HG02623 (cell line): ENCODE results near the gene CCDC60.

Experiments used
- ATAC-seq: cut with Tn5 transposase; IDR thresholded peaks from one replicate; pipeline ENCODE4 v1.9.1; 2021; ENCODE audit warnings: moderate library complexity; ENCODE audit not compliant: unreplicated experiment

Gene CCDC60

GRCh38 chr12:119334430-119335170 is at the start of gene CCDC60:
Gene CCDC60, plus strand, starts transcription at chr12:119334729. Its CDS starts 448 bp downstream, at chr12:119335177.
- ATAC-seq = no peak

- no peak for ATAC-seq
Measured at GRCh38 chr12:119288576-119288975, 46.0 kb upstream of the CCDC60 start.

- no peak for ATAC-seq
Measured at GRCh38 chr12:119292893-119293630, 41.5 kb upstream of the CCDC60 start.

GRCh38 chr12:119294211-119294610 is 40.3 kb upstream of the CCDC60 start:
- ATAC-seq = no peak

- no peak for ATAC-seq
Measured at GRCh38 chr12:119296535-119296934, 38.0 kb upstream of the CCDC60 start.

GRCh38 chr12:119299130-119299529 is 35.4 kb upstream of the CCDC60 start:
- ATAC-seq = no peak

- ATAC-seq = no peak
Measured at GRCh38 chr12:119301379-119301778, 33.1 kb upstream of the CCDC60 start.

GRCh38 chr12:119302451-119303080 is 32.0 kb upstream of the CCDC60 start:
- no peak for ATAC-seq

- no peak for ATAC-seq
Measured at GRCh38 chr12:119306593-119306992, 27.9 kb upstream of the CCDC60 start.

- ATAC-seq = no peak
Measured at GRCh38 chr12:119307747-119308146, 26.8 kb upstream of the CCDC60 start.

- no peak for ATAC-seq
Measured at GRCh38 chr12:119308708-119309456, 25.6 kb upstream of the CCDC60 start.

GRCh38 chr12:119311878-119312277 is 22.7 kb upstream of the CCDC60 start:
- no peak for ATAC-seq

GRCh38 chr12:119312904-119313303 is 21.6 kb upstream of the CCDC60 start:
- ATAC-seq = no peak

- no peak for ATAC-seq
Measured at GRCh38 chr12:119314290-119314689, 20.2 kb upstream of the CCDC60 start.

GRCh38 chr12:119319638-119320037 is 14.9 kb upstream of the CCDC60 start:
- ATAC-seq = no peak

GRCh38 chr12:119320678-119321077 is 13.9 kb upstream of the CCDC60 start:
- ATAC-seq = no peak

GRCh38 chr12:119322301-119322723 is 12.2 kb upstream of the CCDC60 start:
- no peak for ATAC-seq

- no peak for ATAC-seq
Measured at GRCh38 chr12:119325813-119326212, 8.7 kb upstream of the CCDC60 start.

- no peak for ATAC-seq
Measured at GRCh38 chr12:119326341-119326740, 8.2 kb upstream of the CCDC60 start.

GRCh38 chr12:119327471-119327870 is 7.1 kb upstream of the CCDC60 start:
- no peak for ATAC-seq

- no peak for ATAC-seq
Measured at GRCh38 chr12:119328111-119328510, 6.4 kb upstream of the CCDC60 start.
